ENCODE results near the gene ITGAL. TPM values are rescaled to one million over a fixed set of nuclear protein-coding genes. Genes with fewer than 3 reads are reported as not detected.

The ITGAL gene
- total and polyA plus RNA-seq, 2 of the 13 experiments (the other 11 are each of a cell fraction or from before 2014, with no cell fraction given): 0.86 to 1.2 TPM

GRCh38 chr16:30535106-30535776 lies 62.7 kb downstream of the ITGAL start (continued):
- TF ChIP-seq ZNF800 (CRISPR knock-in tag; IDR thresholded peaks at IDR 0.05): peak; percentile 52
- TF ChIP-seq, protein P1, sequence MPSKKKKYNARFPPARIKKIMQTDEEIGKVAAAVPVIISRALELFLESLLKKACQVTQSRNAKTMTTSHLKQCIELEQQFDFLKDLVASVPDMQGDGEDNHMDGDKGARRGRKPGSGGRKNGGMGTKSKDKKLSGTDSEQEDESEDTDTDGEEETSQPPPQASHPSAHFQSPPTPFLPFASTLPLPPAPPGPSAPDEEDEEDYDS (CRISPR knock-in tag; IDR thresholded peaks at IDR 0.05): 0 out of 2 replicates have a peak, but pooled peaks have one; percentile 12
- TF ChIP-seq, protein P2, sequence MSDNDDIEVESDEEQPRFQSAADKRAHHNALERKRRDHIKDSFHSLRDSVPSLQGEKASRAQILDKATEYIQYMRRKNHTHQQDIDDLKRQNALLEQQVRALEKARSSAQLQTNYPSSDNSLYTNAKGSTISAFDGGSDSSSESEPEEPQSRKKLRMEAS (IDR thresholded peaks at IDR 0.05): no peak; the same call in 1 of the 2 replicates
- TF ChIP-seq ZNF724P (CRISPR knock-in tag; IDR thresholded peaks at IDR 0.05; ENCODE audit: borderline replicate concordance): 0 out of 2 replicates have a peak, but pooled peaks have one; percentile 8
- TF ChIP-seq, protein P3, sequence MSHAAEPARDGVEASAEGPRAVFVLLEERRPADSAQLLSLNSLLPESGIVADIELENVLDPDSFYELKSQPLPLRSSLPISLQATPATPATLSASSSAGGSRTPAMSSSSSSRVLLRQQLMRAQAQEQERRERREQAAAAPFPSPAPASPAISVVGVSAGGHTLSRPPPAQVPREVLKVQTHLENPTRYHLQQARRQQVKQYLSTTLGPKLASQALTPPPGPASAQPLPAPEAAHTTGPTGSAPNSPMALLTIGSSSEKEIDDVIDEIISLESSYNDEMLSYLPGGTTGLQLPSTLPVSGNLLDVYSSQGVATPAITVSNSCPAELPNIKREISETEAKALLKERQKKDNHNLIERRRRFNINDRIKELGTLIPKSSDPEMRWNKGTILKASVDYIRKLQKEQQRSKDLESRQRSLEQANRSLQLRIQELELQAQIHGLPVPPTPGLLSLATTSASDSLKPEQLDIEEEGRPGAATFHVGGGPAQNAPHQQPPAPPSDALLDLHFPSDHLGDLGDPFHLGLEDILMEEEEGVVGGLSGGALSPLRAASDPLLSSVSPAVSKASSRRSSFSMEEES (CRISPR knock-in tag; IDR thresholded peaks at IDR 0.05): peak; percentile 13; the same call in 1 of the 2 replicates
- 0 out of 2 replicates have a peak, but pooled peaks have one; percentile 60 for TF ChIP-seq ZFYVE20 (CRISPR knock-in tag; IDR thresholded peaks at IDR 0.05; ENCODE audit: borderline replicate concordance, low read depth)
- peak; percentile 57 for TF ChIP-seq RBM22 (optimal IDR thresholded peaks at IDR 0.05; ENCODE audit: low read length)
- TF ChIP-seq NR0B2 (CRISPR knock-in tag; IDR thresholded peaks at IDR 0.05): 0 out of 2 replicates have a peak, but pooled peaks have one; percentile 4
- TF ChIP-seq TP53 (CRISPR knock-in tag; conservative IDR thresholded peaks at IDR 0.05): 0 out of 2 replicates have a peak, but pooled peaks have one; percentile 12
- no peak for TF ChIP-seq ZNF879 (CRISPR knock-in tag; IDR thresholded peaks at IDR 0.05)
- TF ChIP-seq ZNF740 (CRISPR knock-in tag; IDR thresholded peaks at IDR 0.05): 0 out of 2 replicates have a peak, but pooled peaks have one; percentile 26
- no peak for TF ChIP-seq MEF2D (CRISPR knock-in tag; IDR thresholded peaks at IDR 0.05)
- TF ChIP-seq ZNF225 (CRISPR knock-in tag; IDR thresholded peaks at IDR 0.05): no peak
- TF ChIP-seq, protein P4, sequence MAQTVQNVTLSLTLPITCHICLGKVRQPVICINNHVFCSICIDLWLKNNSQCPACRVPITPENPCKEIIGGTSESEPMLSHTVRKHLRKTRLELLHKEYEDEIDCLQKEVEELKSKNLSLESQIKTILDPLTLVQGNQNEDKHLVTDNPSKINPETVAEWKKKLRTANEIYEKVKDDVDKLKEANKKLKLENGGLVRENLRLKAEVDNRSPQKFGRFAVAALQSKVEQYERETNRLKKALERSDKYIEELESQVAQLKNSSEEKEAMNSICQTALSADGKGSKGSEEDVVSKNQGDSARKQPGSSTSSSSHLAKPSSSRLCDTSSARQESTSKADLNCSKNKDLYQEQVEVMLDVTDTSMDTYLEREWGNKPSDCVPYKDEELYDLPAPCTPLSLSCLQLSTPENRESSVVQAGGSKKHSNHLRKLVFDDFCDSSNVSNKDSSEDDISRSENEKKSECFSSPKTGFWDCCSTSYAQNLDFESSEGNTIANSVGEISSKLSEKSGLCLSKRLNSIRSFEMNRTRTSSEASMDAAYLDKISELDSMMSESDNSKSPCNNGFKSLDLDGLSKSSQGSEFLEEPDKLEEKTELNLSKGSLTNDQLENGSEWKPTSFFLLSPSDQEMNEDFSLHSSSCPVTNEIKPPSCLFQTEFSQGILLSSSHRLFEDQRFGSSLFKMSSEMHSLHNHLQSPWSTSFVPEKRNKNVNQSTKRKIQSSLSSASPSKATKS (CRISPR knock-in tag; IDR thresholded peaks at IDR 0.05): no peak
- TF ChIP-seq SNAPC4 (CRISPR knock-in tag; IDR thresholded peaks at IDR 0.05): no peak
